ENCODE results near the gene CXCR6. TPM values are rescaled to one million over a fixed set of nuclear protein-coding genes. Genes with fewer than 3 reads are reported as not detected.

Gene CXCR6
- total RNA-seq, 2 donors from 2014 or later = 0.39 to 2.6 TPM

DNA sequence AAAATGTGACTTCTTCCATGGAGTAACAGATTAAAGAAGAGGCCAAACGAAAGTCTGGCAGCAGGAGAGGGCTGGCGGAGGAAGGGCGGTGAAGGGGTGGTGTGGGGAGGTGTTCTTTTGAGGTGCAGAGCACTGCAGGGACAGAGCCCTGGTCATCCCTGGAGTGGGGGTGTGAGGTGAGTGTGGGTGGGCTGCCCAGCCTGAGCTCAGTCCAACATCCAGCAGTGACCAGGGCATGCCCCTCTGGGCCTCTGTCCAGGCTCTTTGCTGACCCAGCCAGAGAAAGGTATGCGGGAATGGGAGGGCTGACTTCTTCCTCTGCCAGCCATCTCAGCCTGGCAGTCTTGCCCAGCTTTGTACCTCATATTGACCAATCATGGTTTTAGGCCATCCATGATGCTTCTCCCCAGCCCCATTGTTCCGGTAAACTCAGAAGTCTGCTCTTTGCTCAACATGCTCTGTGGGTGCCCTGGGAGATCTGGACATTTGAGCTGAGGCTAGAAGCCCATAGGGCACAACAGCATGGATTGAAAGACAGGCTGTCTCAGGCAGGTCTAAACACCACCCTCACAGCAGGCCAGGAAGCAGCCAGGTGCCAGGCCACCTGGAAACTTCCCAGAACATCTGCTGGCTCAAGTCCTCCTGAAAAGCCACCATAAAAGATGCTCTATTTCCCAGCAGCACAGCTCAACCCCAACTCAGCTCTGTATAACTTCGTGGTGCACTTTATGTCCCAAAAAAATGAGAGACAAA is 25.9 kb upstream of the CXCR6 start:
- DNase-seq = no peak
- no peak for ATAC-seq
- intact Hi-C loops (cut with DNase I) = no loop called here

DNA sequence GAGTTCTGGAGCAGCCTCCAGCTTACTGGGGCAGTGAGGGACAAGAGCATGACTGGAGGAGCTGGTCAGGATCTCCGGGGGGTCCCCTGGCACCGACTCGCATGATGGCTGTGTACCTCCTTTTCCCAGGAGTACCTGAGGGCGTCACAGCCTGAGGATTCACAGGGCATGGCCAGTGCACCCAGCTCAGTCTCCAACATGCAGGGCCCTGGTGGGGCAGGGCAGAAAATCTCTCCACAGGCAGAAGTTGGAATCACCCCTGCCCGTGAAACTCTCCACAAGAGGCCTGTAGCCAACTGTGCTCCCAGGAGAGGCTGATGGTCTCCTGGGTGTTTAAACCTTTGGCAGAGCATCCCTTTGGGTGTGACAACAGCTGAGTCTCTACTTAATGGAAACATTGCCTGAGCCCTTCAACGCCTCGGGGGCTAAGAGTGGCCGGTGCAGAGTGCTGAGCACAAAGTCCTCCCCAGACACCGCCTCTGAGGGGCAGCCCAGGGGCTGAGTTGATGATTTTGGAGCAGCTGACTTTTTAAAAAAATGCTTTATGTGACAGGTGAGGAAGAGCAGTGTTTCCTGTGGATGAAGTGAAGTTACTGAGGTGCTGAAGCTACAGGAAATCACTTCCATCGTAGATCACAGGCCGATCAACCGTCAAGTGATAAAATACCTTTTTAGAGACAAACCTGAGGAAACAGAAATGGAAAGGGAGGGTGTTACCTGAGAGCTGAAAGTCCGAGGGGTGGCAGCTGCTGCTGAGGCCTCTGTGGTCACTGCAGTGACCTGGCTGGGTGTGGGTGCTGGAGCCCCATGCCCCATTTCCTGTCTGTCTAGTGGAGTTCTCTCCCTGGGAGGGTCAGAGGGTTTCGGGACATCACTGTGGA is 21.9 kb upstream of the CXCR6 start:
- intact Hi-C loops (cut with DNase I) = loop anchor here in 1 of 2 donors (10.0 kb wide), 1 partner anchor 157 kb away; no protein-coding TSS in a partner anchor
- DNase-seq (no peak), ATAC-seq (no peak)

DNA sequence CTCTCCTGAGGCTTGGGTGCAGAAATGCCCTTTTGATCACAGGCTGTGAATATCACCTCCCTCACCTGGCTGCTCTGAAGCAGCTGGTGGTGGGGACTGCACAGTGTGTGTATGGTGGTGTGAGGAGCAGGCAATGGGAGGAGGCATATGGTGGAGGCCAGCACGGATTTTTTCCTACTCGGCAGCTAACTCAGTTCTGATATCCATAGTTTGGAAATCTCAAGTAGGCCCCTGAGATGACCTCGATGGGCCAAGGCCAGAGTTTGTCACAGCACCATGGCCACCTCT is 21.3 kb upstream of the CXCR6 start:
- intact Hi-C loops (cut with DNase I) = loop anchor here in 1 of 2 donors (10.0 kb wide), 1 partner anchor 157 kb away; no protein-coding TSS in a partner anchor
- DNase-seq (no peak), ATAC-seq (no peak)

DNA sequence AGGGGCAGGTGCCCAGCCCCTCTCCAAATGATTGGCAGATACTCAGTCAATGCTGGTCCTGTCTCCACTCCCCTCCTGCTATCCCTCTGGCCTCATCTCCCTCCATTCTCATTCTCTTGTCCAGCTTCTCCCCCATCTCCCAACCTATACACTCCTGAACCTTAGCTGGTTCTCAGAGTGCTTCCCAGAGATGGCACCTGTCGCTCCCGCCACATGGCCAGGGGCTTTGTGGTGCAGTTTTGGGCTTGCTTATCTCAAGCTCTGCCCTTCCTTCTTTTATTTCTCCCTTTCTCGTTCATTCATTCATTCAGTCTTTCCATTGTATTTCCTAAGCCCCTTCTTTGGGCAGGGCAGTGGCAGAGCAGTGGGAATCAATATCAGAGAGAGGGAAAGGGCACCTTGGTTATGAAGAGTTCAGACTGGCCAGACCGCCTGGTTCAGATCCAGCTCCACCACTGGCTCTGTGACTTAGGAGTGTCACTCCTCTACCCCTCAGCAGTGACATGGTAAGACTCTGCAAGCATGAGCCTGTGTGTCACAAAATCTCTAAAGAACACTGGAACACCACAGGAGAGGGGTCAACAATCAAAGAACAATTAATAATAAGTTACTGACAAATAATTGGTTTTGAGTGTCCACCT is 20.2 kb upstream of the CXCR6 start:
- ATAC-seq (no peak), DNase-seq (no peak)
- intact Hi-C loops (cut with DNase I) = loop anchor here in 1 of 2 donors (10.0 kb wide), 1 partner anchor 158 kb away; no protein-coding TSS in a partner anchor

DNA sequence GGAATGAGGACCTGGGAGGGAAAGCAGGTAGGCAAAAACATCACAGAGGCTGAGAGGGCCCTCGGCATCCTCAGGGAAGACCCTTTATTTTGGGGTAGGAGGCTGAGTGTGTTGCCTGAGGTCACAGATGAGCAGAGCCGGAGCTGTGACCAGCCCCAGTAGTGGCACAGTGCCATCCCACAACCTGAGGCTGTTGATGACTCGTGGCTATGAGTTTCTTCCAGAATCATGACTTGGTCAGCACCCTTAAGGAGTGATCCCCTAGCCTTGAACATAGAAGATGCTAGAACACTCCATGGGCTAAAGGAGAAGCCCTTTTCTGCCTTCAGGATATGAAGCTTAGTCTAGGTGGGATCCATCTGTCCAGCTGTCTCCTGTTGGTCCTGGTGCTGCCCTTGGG is 19.5 kb upstream of the CXCR6 start:
- intact Hi-C loops (cut with DNase I) = loop anchor here in 1 of 2 donors (10.0 kb wide), 1 partner anchor 159 kb away; no protein-coding TSS in a partner anchor
- ATAC-seq (peak in 1 of 2 donors; percentile 33), DNase-seq (no peak)

DNA sequence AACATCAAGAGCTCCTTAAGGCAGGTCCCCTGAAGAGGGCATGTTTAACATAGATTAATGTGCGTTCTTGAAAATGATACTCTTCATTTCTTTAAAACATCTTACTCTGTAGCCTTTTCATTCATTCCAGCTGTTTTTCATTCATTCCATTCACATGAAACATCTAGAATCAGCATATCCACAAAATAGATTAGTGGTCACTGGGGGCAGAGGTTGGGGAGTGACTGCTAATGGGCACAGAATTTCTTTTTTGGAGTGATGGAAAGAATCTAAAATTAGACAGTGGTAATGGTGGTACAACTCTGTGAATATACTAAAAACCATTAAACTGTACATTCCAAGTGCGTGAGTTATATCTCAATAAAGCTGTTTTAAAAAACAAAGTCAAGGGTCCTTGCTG is 15.4 kb upstream of the CXCR6 start:
- ATAC-seq (no peak), DNase-seq (no peak)
- intact Hi-C loops (cut with DNase I) = loop anchor here in 1 of 2 donors (10.0 kb wide), 1 partner anchor 163 kb away; no protein-coding TSS in a partner anchor

DNA sequence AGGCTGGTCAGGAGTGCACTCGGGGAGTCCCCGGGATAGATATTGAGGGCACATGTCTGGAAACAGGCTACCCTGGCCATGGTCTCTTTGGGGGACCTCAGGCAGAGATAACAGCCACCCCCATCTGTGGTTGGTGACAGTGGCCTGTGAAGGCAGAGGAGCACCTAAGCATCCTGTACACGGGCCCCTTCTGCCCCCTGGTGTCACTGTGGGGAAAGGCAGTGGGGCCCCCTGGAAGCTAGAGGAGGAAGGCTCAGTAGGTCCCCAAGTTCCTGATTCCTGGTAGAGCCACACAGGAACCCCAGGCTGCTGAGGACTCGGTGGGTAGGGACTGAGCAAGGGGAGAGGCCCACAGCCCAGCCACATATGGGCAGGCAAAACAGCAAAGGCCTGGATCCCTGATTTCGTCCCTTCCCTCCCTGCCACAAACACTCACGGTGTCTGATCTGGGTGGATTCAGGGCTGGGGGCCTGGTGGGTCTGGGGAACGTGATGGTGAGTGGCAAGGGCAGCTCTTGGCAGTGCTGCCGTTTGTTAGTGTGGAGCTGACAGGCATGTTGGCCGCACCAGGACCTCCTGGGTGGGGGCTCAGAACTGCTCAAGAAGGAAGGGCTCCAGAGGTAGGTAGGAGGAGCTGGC is 14.1 kb upstream of the CXCR6 start:
- intact Hi-C loops (cut with DNase I) = loop anchor here in 1 of 2 donors (10.0 kb wide), 1 partner anchor 164 kb away; no protein-coding TSS in a partner anchor
- DNase-seq (peak; percentile 31), ATAC-seq (peak; percentile 58 to 59)

DNA sequence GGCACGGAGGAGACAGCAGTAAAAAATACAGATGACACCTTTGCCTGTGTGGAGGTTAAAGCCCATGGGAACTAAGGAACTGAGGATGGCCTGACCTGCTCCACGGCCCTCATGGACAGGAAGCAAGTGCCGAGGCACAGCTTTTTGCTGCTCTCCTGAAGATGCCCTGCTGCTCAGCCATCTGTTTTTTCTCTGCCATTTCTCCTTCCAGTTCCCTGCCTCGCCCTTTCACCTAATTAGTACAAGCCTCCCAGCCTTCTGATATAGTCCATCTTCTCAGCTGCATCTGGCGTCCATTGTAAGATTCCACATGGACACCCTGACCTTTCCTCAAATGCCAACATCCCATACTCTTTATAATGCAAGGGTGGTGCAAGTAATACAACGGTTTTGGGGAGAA is 11.8 kb upstream of the CXCR6 start:
- no peak for DNase-seq
- ATAC-seq = no peak

DNA sequence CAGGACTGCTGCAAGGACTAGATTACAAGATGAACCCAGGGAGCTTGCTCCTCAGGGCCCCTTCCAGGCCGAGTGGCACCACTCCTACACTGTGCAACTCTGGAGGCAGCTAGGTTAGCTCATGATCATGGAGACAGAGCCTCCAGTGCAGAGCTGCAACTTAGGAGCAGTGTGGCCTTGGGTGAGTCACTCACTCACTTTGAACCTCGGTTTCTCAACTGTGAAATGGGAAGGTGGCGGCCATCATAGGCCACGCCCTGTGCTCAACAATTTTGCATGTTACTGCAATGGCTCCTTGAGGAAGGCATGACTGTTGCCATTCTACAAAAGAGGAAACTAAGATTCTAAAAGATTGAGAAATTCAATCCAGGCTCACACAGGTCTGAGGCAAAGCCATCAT is 11.2 kb upstream of the CXCR6 start:
- ATAC-seq = no peak
- DNase-seq = no peak
- intact Hi-C loops (cut with DNase I) = no loop called here

More for the DNA sequence above, 11.8 kb upstream of the CXCR6 start:
- intact Hi-C loops (cut with DNase I) = no loop called here

DNA sequence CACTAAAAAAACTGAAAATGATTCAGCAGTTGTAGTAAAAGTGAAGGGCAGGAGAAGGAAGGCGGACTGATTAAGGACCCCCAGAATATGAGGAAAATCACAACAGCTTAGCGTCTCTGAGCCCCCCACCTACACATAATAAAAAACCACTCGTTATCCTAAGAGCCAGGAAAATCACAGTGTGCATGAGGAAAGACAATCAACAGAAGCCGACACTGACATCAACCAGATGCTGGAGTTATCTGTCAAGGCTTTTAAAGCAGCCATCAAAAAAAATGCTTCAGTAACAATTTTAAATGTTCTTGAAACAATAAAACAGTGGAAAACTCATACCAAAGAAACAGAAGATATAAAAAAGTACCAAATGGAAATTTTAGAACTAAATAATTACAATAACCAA is 9.7 kb upstream of the CXCR6 start:
- no peak for ATAC-seq
- DNase-seq = no peak
- intact Hi-C loops (cut with DNase I) = no loop called here

DNA sequence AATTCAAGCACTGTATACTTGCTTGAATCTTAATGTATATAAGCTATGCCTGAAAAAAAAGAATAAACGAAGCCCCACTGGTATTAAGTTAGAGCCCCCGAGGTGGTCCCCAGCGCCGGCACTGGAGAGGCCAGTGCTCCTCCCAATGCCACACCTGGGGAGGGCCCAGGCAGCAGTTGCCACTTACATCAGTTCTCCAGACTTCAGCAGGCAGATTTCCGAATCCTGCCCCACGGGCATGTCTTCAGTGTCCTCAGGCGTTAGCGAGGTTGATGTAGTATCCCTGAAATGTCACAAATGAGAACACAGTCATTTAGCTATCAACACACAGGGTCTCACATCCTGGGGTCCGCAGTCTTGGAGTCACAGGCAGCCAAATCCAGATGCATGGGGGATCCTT is 7.0 kb upstream of the CXCR6 start:
- DNase-seq (no peak), ATAC-seq (no peak)
- intact Hi-C loops (cut with DNase I) = loop anchor here in 1 of 2 donors (5.0 kb wide), 1 partner anchor 141 kb away; no protein-coding TSS in a partner anchor

DNA sequence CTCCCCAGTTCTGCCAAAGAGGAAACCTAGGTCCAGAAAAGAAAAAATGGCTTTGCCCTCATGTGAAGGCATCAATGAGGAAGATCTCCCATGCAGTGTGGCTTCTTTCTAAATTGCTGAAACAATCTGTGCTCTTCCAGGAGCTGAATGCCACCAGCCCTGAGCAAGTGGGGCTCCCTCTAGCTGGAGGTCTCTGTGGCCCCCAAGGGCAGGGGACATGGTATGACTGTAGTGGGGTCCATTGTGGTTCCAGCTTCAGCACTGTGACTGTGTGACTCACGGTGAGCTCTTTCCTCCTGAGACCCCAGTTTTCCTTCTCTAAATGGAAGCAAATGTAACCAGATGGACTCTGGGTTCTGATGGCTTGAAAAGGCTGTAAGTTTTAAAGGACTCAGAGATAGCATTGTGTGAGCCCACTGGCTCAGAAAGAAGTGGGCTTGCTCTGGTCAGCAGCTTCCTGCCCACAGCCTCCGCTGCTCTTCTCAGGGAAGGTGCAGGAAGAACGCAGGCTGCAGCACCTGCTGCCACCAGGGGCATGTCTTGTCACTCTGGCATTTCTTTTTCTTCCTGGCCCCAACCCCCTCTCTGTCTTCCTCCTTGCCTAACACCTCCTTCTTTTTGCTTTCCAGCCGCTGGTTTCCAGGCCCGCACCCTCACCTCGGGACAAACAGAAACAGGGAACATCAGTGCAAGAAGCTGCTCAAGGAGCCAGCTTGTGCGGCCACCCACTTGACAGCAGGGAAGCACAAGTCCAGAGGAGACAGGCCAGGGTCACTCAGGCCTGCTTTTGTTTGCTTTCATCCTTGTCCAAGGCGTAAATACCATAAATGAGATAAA is 5.8 kb upstream of the CXCR6 start:
- ATAC-seq = no peak

DNA sequence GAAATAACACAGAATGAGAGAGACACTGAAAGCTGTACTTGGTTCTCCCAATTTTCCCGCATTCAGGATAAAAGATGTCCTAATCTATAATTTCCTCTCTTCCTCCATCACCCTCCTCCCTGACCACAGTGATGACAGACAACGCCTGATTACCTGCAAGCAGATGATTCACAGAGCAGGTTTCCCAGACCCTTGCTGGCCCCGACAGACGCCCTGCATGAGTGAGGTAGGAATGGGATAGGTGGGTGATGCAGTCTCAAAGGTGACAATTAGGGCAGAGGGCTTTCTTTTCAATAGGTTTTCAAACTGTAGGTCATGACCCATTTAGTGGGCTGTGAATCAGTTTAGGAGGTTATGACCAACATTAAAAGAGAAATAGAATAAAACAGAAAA is 5.2 kb upstream of the CXCR6 start:
- intact Hi-C loops (cut with DNase I) = loop anchor here in 1 of 2 donors (5.0 kb wide), 1 partner anchor 139 kb away; no protein-coding TSS in a partner anchor
- no peak for ATAC-seq
- DNase-seq = no peak

More for the DNA sequence above, 5.8 kb upstream of the CXCR6 start:
- no peak for DNase-seq
- intact Hi-C loops (cut with DNase I) = loop anchor here in 1 of 2 donors (5.0 kb wide), 1 partner anchor 140 kb away; no protein-coding TSS in a partner anchor

DNA sequence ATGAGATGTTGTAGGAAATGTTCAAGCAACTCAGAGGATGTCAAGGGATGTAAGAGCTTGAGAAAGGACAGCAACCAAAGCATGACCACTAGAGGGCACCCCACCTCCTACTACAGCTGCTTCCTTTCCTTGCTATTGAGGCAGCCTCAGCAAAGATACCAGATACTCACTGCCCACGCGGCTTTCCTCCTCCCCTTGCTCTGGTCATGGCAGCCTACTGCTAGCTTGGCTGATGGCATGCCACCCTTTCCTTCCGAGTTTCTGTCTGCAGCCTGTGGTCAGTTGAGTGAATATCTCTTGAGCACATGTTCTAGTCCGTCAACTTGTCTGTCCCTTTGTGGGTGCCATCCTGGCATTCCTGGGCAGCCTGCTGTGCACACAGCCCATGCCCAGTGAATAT is 4.4 kb upstream of the CXCR6 start:
- peak; percentile 84 for DNase-seq
- peak; percentile 88 to 91 for ATAC-seq
- intact Hi-C loops (cut with DNase I) = loop anchor here (1.0 to 5.0 kb wide), 2 partner anchors 138 to 140 kb away; no protein-coding TSS in a partner anchor

DNA sequence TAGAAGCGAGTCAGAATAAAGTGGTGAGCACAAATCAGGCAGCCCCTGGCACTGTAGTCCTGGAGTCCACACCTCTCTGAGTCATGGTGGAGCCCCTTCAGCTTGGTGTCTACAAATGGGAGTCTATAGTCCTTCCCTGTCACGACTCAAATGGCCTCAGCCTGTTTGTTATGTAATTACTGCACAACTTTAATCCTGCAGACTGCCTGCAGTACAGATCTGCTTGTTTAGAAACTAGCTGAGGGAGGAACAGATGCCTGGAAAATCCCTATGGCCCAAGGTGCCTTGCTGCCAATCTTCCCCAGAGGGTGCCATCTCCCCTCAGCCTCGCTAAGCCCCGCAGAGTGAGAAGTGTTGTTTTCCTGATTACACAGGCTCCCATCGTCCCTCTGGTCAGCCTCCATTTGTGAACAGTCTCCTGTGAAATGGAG is 3.9 kb upstream of the CXCR6 start:
- ATAC-seq (peak; percentile 21 to 22), DNase-seq (no peak)
- intact Hi-C loops (cut with DNase I) = loop anchor here (1.0 to 5.0 kb wide), 2 partner anchors 138 to 140 kb away; no protein-coding TSS in a partner anchor

DNA sequence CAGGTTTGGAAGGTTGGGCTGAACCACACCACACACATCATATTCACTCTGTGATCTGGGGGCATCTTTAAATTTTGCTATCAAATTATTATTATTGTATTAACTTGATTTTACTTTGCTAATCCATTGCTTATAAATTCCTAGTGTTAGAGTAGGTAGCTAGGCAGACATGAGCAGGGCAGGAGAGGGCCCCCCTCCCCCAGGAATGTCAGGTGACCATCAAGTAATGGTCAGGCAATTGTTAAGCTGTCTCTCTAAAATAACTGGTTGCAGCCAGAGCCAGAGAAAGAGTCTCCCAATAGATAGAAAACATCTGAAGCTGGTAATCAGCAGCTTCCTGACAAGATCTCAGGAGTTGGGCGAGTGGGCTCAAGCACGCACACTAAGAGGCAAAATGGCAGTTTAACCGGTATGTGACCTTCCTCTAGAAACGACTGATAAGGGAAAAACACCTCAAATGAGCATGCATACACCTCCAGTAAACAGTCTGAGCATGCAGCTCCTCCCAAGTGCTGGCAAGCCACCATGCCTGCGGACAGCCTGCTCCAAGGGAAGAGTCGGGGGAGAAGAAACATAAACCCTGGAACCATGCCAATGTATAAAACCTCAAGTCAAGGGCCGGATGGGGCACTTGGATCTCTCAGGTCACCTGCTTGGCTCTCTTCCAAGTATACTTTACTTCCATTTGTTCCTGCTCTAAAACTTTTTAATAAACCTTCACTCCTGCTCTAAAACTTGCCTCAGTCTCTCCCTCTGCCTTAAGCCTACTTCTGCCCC is 3.1 kb upstream of the CXCR6 start:
- intact Hi-C loops (cut with DNase I) = no loop called here
- ATAC-seq (no peak), DNase-seq (no peak)

DNA sequence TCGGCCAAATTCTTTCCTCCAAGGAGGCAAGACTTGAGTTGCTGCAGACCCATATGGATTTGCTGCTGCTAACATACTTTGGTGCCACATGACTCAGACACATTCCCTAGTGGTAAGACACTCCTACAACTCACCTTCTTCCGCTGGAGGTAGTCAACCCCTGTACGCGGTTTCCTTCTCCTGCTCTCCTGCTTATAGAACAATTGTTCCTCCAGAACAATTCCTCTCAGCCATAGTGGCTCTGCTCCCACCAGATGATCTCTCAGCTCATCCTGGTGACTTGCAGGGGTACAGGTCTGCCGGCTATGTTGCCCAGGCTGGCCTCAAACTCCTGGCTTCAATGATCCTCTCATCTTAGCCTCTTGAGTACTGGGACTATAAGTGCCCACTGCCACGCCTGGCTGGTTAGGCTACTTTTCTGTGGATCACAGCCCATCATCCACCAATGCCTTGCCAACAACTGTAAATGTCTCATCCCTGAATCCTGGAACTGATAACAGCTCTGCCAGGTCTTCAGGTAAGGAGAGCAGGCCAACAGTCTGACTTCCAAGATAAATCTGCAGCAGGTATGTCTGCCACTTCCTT is 2.4 kb upstream of the CXCR6 start:
- intact Hi-C loops (cut with DNase I) = no loop called here
- DNase-seq (no peak), ATAC-seq (no peak)

All from left cardiac atrium (tissue), 4 donors.